SU-DHL-6 (cell line): ENCODE results near the gene PDE9A.

Experiments
- EZH2phosphoT487 ChIP-seq: fragments of 200-600 bp; sonication (generic), shearing (Covaris generic); conservative IDR thresholded peaks from 2 replicates; pipeline ENCODE4 v1.6.1; 2018; ENCODE audit warnings: mild to moderate bottlenecking, antibody characterized with exemption, low read length, moderate library complexity, mixed read lengths
- TF ChIP-seq, protein P1 (sequence below): fragments of 200-600 bp; sonication (generic); IDR thresholded peaks from one replicate; pipeline ENCODE4 v1.5.1; 2017; ENCODE audit warnings: antibody characterized with exemption, mild to moderate bottlenecking, low read length, moderate library complexity; ENCODE audit not compliant: insufficient read depth, poor library complexity, severe bottlenecking

DNA sequence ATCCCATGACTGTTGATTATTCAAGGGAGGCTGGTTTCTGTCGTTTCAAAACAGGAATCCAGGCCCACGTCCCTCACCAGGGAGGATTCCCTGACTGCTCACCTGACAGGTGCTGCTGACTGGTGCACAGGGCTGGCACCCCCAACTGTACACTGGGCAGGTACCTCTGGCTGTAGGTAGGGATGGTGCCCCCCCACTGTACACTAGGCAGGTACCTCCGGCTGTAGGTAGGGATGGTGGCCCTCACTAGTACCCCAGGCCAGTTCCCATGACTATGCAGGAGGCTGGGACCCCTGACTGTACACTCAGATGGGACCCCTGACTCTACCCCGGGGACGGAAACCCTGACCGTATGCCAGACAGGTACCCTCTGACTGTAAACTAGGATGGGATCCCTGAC is 33.6 kb upstream of the PDE9A start:
- TF ChIP-seq, protein P1, sequence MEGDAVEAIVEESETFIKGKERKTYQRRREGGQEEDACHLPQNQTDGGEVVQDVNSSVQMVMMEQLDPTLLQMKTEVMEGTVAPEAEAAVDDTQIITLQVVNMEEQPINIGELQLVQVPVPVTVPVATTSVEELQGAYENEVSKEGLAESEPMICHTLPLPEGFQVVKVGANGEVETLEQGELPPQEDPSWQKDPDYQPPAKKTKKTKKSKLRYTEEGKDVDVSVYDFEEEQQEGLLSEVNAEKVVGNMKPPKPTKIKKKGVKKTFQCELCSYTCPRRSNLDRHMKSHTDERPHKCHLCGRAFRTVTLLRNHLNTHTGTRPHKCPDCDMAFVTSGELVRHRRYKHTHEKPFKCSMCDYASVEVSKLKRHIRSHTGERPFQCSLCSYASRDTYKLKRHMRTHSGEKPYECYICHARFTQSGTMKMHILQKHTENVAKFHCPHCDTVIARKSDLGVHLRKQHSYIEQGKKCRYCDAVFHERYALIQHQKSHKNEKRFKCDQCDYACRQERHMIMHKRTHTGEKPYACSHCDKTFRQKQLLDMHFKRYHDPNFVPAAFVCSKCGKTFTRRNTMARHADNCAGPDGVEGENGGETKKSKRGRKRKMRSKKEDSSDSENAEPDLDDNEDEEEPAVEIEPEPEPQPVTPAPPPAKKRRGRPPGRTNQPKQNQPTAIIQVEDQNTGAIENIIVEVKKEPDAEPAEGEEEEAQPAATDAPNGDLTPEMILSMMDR: no peak
- no peak for TF ChIP-seq EZH2phosphoT487
